Lung (tissue), 12 donors: ENCODE data around the gene CD46. TPM values are rescaled to one million over a fixed set of nuclear protein-coding genes. Genes with fewer than 3 reads are reported as not detected.

Source experiments
- ATAC-seq: fragments of 200-7000 bp; cut with Tn5 transposase; one replicate; pipeline ENCODE4 v1.9.1; 2020; ENCODE audit warnings: moderate number of reproducible peaks; ENCODE audit not compliant: insufficient read depth, low FRiP score
- DNase-seq, 3 donors: peaks; one replicate each; pipeline ENCODE4 v3.0.0-alpha.2; 2013 to 2017
- H3K27ac ChIP-seq, 2 donors: one replicate each; pipeline ENCODE4 v1.5.1; 2013; ENCODE audit warnings: mild to moderate bottlenecking in 2 of 2, moderate library complexity in 2 of 2, control low read depth in 1 of 2, inconsistent platforms in 1 of 2, low read depth in 1 of 2, low read length in 1 of 2
- H3K27me3 ChIP-seq, 3 donors: one replicate each; pipeline ENCODE4 v1.5.1; 2013; ENCODE audit warnings: low read length in 2 of 3; ENCODE audit not compliant: control insufficient read depth in 3 of 3, insufficient read depth in 3 of 3
- H3K36me3 ChIP-seq, 4 donors: one replicate each; pipeline ENCODE4 v1.5.1; 2013; ENCODE audit warnings: low read length in 4 of 4, mild to moderate bottlenecking in 1 of 4, moderate library complexity in 1 of 4; ENCODE audit not compliant: control insufficient read depth in 4 of 4, insufficient read depth in 4 of 4
- H3K4me1 ChIP-seq, 5 donors: one replicate each; pipeline ENCODE4 v1.5.1; 2013; ENCODE audit warnings: low read length in 5 of 5, mild to moderate bottlenecking in 2 of 5, moderate library complexity in 1 of 5; ENCODE audit not compliant: control insufficient read depth in 5 of 5, insufficient read depth in 5 of 5
- H3K4me3 ChIP-seq: one replicate; pipeline ENCODE4 v1.5.1; 2013; ENCODE audit warnings: mild to moderate bottlenecking, control low read depth, moderate library complexity
- H3K9ac ChIP-seq, 2 donors: one replicate each; pipeline ENCODE4 v1.5.1; 2013; ENCODE audit warnings: low read length in 2 of 2, control low read depth in 1 of 2; ENCODE audit not compliant: insufficient read depth in 1 of 2
- H3K9me3 ChIP-seq, 4 donors: one replicate each; pipeline ENCODE4 v1.5.1; 2013; ENCODE audit warnings: low read length in 3 of 4, mild to moderate bottlenecking in 1 of 4, moderate library complexity in 1 of 4; ENCODE audit not compliant: control insufficient read depth in 4 of 4, insufficient read depth in 3 of 4
- CTCF ChIP-seq: IDR thresholded peaks from 2 replicates; pipeline ENCODE4 v1.5.1; 2012; ENCODE audit warnings: mild to moderate bottlenecking; ENCODE audit errors: control extremely low read depth, extremely low read depth
- WGBS, 2 donors: extraction: QIAGEN DNeasy Blood & Tissue Kit; methylation state at CpG; one replicate each; pipeline ENCODE4 v1.1.7; 2013; 5-methylcytosine and 5-hydroxymethylcytosine counted together
- polyA plus RNA-seq, 2 donors: library from polyadenylated mRNA; stranded (reverse); fragments of 200-250 nt; gene quantifications; one replicate each; pipeline ENCODE4 v1.2.1, GENCODE V29; 2013
- total RNA-seq, 2 donors: library from RNA; depleted of rRNA in 1 of 2; stranded (reverse); fragments of >200 nt in 1 of 2; gene quantifications; one replicate each; pipeline ENCODE4 v1.2.1, GENCODE V29; 2014 to 2021
- donor health status: control.
- donor health status: control.
- donor health status: Bipolar disorder and iron deficiency.
- donor health status: healthy.
- donor health status: DM: yes; HTN: yes; CAD: no.

Gene CD46
- total and polyA plus RNA-seq, 4 donors = 157 to 420 (median 215) TPM

GRCh38 chr1:207822124-207822601, 70.3 kb downstream of the CD46 start:
- no peak overlapping the region for H3K9ac ChIP-seq
- 73 to 91% methylated on average over 8 of the region's 8 CpGs for WGBS, 2 donors
- no peak for DNase-seq
- ATAC-seq = no peak
- peak overlapping the region; percentile 53 for H3K4me3 ChIP-seq
- no peak for TF ChIP-seq CTCF
- peaks cover 11 to 46% (median 20%) of the 10 kb centered on the region in 5 donors for H3K4me1 ChIP-seq
- H3K36me3 ChIP-seq = peaks cover 0 to 17% (median 0%) of the 10 kb centered on the region in 4 donors
- peak overlapping the region; percentile 91 to 93 for H3K27ac ChIP-seq
- H3K27me3 ChIP-seq = no peaks in the 10 kb centered on the region
- H3K9me3 ChIP-seq = no peaks in the 10 kb centered on the region

DNA sequence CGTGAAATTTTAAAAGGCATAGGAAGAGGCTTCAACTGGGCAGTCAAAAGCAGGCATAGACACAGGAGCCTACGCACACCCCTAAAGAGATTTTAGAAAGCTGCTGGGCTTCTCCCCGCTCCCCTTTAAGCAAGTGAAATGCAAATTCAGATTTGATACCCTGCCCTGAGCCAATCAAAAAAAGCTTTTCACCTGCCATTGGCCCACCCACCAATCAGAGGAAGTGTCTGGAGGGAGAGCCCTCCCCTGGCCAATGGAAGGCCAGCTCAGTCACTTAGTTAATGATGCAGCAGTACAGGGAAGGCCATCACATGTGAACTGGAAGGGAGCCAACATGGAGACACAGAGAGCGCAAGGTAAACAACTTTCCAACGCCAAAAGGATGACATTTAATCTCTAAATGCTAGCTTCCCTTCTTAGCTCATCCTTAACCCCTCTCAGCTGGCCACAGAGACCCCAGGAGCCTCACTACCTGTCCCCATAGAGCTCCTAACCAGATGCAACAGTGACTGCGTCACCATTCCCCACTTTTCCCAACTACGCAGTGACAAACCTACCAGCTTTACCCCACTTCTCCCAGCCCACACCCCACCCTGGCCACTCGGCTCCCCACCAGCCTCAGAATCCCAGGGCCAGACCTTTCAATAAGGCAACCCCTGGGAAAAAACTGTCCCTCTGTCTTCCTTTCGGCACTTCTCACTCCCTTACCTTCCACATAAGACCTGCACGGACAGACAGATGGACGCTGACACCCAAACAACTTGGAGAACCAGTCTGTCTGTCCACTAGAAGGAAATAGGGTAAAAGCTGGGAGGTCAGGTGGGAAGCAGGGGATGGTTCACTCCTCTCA, 71.0 kb downstream of the CD46 start:
- no peak for DNase-seq
- WGBS, 2 donors = 39 to 71% methylated on average over 11 of the region's 11 CpGs
- Histone ChIP-seq H3K9me3 (no peaks in the 10 kb centered on the region), H3K4me1 (peaks cover 11 to 42% (median 20%) of the 10 kb centered on the region in 5 donors), H3K4me3 (peak overlapping the region; percentile 76), H3K27me3 (no peaks in the 10 kb centered on the region), H3K9ac (no peak overlapping the region), H3K36me3 (peaks cover 0 to 11% (median 0%) of the 10 kb centered on the region in 4 donors), H3K27ac (peak overlapping the region; percentile 93 to 99)
- no peak for TF ChIP-seq CTCF
- ATAC-seq = peak; percentile 86

DNA sequence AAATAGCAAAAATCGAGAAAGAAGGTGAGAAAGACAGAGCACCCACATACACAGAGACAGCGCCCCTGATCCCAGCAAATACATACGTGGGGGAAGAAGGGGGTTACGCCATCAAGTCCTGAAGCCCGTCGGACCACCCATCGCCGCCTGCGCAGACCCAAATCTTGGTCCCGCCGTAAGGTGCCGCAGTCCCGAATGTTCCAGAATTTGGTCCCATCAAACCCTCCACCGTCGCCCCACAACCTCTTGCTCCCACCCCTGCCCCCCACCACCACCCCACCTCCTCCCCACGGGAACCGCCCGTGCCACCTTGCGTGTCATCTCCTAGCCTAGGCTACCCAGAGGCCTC, 71.7 kb downstream of the CD46 start:
- TF ChIP-seq CTCF = no peak
- H3K36me3 ChIP-seq = peaks cover 0 to 8% (median 0%) of the 10 kb centered on the region in 4 donors
- DNase-seq (no peak), ATAC-seq (no peak)
- no peaks in the 10 kb centered on the region for H3K9me3 ChIP-seq
- H3K4me3 ChIP-seq = peak overlapping the region; percentile 76
- peaks cover 11 to 38% (median 20%) of the 10 kb centered on the region in 5 donors for H3K4me1 ChIP-seq
- H3K9ac ChIP-seq = peak overlapping the region in 1 of 2 donors; percentile 72
- H3K27me3 ChIP-seq = no peaks in the 10 kb centered on the region
- WGBS, 2 donors = 32 to 63% methylated on average over 19 of the region's 19 CpGs
- peak overlapping the region; percentile 93 to 99 for H3K27ac ChIP-seq
